ENCODE data around the gene MFRP. TPM values are rescaled to one million over a fixed set of nuclear protein-coding genes. Genes with fewer than 3 reads are reported as not detected.

The MFRP gene
- total and polyA plus RNA-seq, 9 donors: 0.11 TPM; not detected in 8

GRCh38 chr11:119375337-119376196 is 29.1 kb upstream of the MFRP start:
- DNase-seq: peak; percentile 80 to 93 (median 87)
- Histone ChIP-seq H3K4me3 (no peak overlapping the region), H3K4me1 (ENCODE audit: insufficient read depth) (no peaks in the 10 kb centered on the region), H3K27ac (peak overlapping the region; percentile 32 to 76), H3K36me3 (no peaks in the 10 kb centered on the region), H3K27me3 (no peaks in the 10 kb centered on the region), H3K9me3 (no peaks in the 10 kb centered on the region)
- intact Hi-C loops (cut with DNase I): loop anchor here in 1 of 4 donors (2.0 kb wide), 1 partner anchor 19 kb away; no protein-coding TSS in a partner anchor
- TF ChIP-seq EP300 (IDR thresholded peaks at IDR 0.05) (peak; percentile 48), CTCF (IDR thresholded peaks at IDR 0.05) (no peak)
- WGBS, 3 donors: 32 to 55% (median 46%) methylated on average over 14 of the region's 14 CpGs

GRCh38 chr11:119374632-119375336 is 28.3 kb upstream of the MFRP start:
- H3K27me3 ChIP-seq: no peaks in the 10 kb centered on the region
- no peaks in the 10 kb centered on the region for H3K36me3 ChIP-seq
- 42 to 44% (median 44%) methylated on average over 11 of the region's 11 CpGs for WGBS, 3 donors
- DNase-seq: peak in 2 of 5 donors; percentile 33
- peak overlapping the region; percentile 22 to 76 for H3K27ac ChIP-seq
- TF ChIP-seq POLR2A (IDR thresholded peaks at IDR 0.05) (no peak), CTCF (IDR thresholded peaks at IDR 0.05) (no peak), EP300 (IDR thresholded peaks at IDR 0.05) (no peak)
- H3K4me1 ChIP-seq (ENCODE audit: insufficient read depth): no peaks in the 10 kb centered on the region
- H3K4me3 ChIP-seq: no peak overlapping the region
- intact Hi-C loops (cut with DNase I): loop anchor here in 1 of 4 donors (2.0 kb wide), 1 partner anchor 18 kb away; no protein-coding TSS in a partner anchor
- H3K9me3 ChIP-seq: no peaks in the 10 kb centered on the region

GRCh38 chr11:119373921-119374631 is 27.6 kb upstream of the MFRP start:
- WGBS, 3 donors: 48 to 49% (median 49%) methylated on average over 5 of the region's 5 CpGs
- no peaks in the 10 kb centered on the region for H3K27me3 ChIP-seq
- H3K9me3 ChIP-seq: no peaks in the 10 kb centered on the region
- TF ChIP-seq POLR2A (IDR thresholded peaks at IDR 0.05) (no peak), EP300 (IDR thresholded peaks at IDR 0.05) (no peak), CTCF (IDR thresholded peaks at IDR 0.05) (peak; percentile 20 to 62 (median 58))
- no peak overlapping the region for H3K4me3 ChIP-seq
- no peaks in the 10 kb centered on the region for H3K4me1 ChIP-seq (ENCODE audit: insufficient read depth)
- intact Hi-C loops (cut with DNase I): loop anchor here in 1 of 4 donors (2.0 kb wide), 1 partner anchor 17 kb away; no protein-coding TSS in a partner anchor
- H3K36me3 ChIP-seq: no peaks in the 10 kb centered on the region
- DNase-seq: peak in 4 of 5 donors; percentile 63 to 81 (median 69)
- no peak overlapping the region for H3K27ac ChIP-seq

All from ovary (tissue), 9 donors.